WI38 (cell line): ENCODE data around the gene ASPDH.

Source experiments
- H3K4me3 ChIP-seq: 2 replicates; pipeline ENCODE4 v1.5.1; 2011; ENCODE audit warnings: low read depth, mild to moderate bottlenecking, control low read depth, low read length
- CTCF ChIP-seq: IDR thresholded peaks from 2 replicates; pipeline ENCODE4 v1.5.1; 2012; ENCODE audit warnings: low read depth, mild to moderate bottlenecking, control low read depth, low read length

ASPDH gene

GRCh38 chr19:50494186-50495019 is 19.3 kb downstream of the ASPDH start:
- H3K4me3 ChIP-seq, result no peak overlapping the region
- no peak for TF ChIP-seq CTCF

- no peak overlapping the region for H3K4me3 ChIP-seq
- no peak for TF ChIP-seq CTCF
Observed at GRCh38 chr19:50493171-50493570, 20.5 kb downstream of the ASPDH start.

GRCh38 chr19:50492303-50493052 is 21.2 kb downstream of the ASPDH start:
- no peak for TF ChIP-seq CTCF
- H3K4me3 ChIP-seq, result no peak overlapping the region

GRCh38 chr19:50490991-50491472 is 22.7 kb downstream of the ASPDH start:
- H3K4me3 ChIP-seq, result no peak overlapping the region
- TF ChIP-seq CTCF, result no peak

- no peak overlapping the region for H3K4me3 ChIP-seq
- TF ChIP-seq CTCF, result no peak
Observed at GRCh38 chr19:50490411-50490811, 23.3 kb downstream of the ASPDH start.

- no peak overlapping the region for H3K4me3 ChIP-seq
- TF ChIP-seq CTCF, result no peak
Observed at GRCh38 chr19:50489461-50490011, 24.2 kb downstream of the ASPDH start.
